Body of pancreas (tissue), 4 donors: ENCODE measurements around the gene IKZF4. TPM values are rescaled to one million over a fixed set of nuclear protein-coding genes. Genes with fewer than 3 reads are reported as not detected.
A peak's percentile ranks its signal among the peaks of the same experiment; 100 is the strongest.
"Not testable (repeated sequence)": the region's sequence is repeated elsewhere in the genome, so short reads cannot be mapped to it uniquely, and the experiment has no call there.

ENCODE experiments used
- ATAC-seq: fragments of 150-250 bp; one replicate; pipeline ENCODE4 v1.9.1; 2016
- DNase-seq, 4 donors: peaks; one replicate each; pipeline ENCODE4 v3.0.0-alpha.2; 2019
- H3K27ac ChIP-seq, 4 donors: fragments of 200-600 bp; sonication (generic); 1 replicate in 3 of 4; 2 replicates in 1 of 4; pipeline versions ENCODE4 v1.5.1 to v1.6.1; 2016 to 2019; ENCODE audit warnings: mild to moderate bottlenecking in 1 of 4, mixed read lengths in 1 of 4, moderate library complexity in 1 of 4
- H3K27me3 ChIP-seq, 2 donors: fragments of 200-600 bp; sonication (generic); one replicate each; pipeline ENCODE4 v1.6.0; 2016; ENCODE audit warnings: mild to moderate bottlenecking in 1 of 2
- H3K36me3 ChIP-seq, 2 donors: fragments of 200-600 bp; sonication (generic); replicated peaks in 1 of 2; 2 replicates each; pipeline ENCODE4 v1.5.1; 2016; ENCODE audit warnings: low read depth in 2 of 2; ENCODE audit not compliant: insufficient read depth in 1 of 2
- H3K4me1 ChIP-seq: fragments of 200-600 bp; sonication (generic); one replicate; pipeline ENCODE4 v1.6.0; 2016
- H3K4me3 ChIP-seq, 2 donors: fragments of 200-600 bp; sonication (generic); 1 replicate in 1 of 2; 2 replicates in 1 of 2; pipeline ENCODE4 v1.5.1; 2016 to 2019
- H3K9me3 ChIP-seq, 3 donors: fragments of 200-600 bp; sonication (generic); 1 replicate in 2 of 3; 2 replicates in 1 of 3; pipeline ENCODE4 v1.5.1; 2016
- CTCF ChIP-seq, 7 experiments: fragments of 450-650 bp in 4 of 7; fragments of 200-600 bp in 3 of 7; sonication (generic) in 3 of 7; IDR thresholded peaks; one replicate each; pipeline ENCODE4 v1.5.1; 2016 to 2019; ENCODE audit warnings: antibody characterized with exemption in 7 of 7
- POLR2A ChIP-seq, 3 donors: fragments of 450-650 bp; IDR thresholded peaks; one replicate each; pipeline ENCODE4 v1.6.1; 2016; ENCODE audit warnings: antibody characterized with exemption in 3 of 3, mild to moderate bottlenecking in 2 of 3
- WGBS, 2 donors: methylation state at CpG; one replicate each; pipeline ENCODE4 v1.1.5; 2017; 5-methylcytosine and 5-hydroxymethylcytosine counted together
- intact Hi-C: fragments of 100-400 bp; cut with DNase I; formaldehyde crosslinking; loops from one replicate; pipeline ENCODE4 v1.15.1; 2023
- total RNA-seq, 2 donors: library from RNA; depleted of rRNA; stranded (reverse); fragments of >200 nt; gene quantifications; one replicate each; pipeline ENCODE4 v1.1.0, GENCODE V29; 2016

The IKZF4 gene
- total RNA-seq, 2 donors from 2014 or later, result 2.6 to 7.6 TPM

DNA sequence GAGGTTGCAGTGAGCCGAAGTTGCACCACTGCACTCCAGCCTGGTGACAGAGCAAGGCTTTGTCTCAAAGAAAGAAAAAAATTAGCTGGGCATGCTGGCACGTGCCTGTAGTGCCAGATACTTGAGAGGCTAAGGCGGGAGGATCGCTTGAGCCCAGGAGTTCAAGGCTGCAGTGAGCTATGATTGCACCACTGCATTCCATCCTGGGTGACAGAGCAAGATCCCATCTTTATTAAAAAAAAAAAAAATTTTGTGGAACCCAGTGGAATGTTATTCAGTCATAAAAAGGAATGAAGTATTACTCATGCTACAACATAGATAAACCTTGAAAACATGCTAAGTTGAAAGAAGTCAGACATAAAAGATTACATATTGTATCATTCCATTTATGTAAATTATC is 50.8 kb downstream of the IKZF4 start:
- Histone ChIP-seq H3K36me3 (no peaks in the 10 kb centered on the region), H3K4me3 (no peak overlapping the region), H3K27ac (no peak overlapping the region), H3K27me3 (no peaks in the 10 kb centered on the region), H3K9me3 (no peaks in the 10 kb centered on the region), H3K4me1 (no peaks in the 10 kb centered on the region)
- 68 to 77% methylated on average over 4 of the region's 4 CpGs for WGBS, 2 donors
- intact Hi-C loops, result no loop called here
- DNase-seq (no peak), ATAC-seq (no peak)
- TF ChIP-seq CTCF (IDR thresholded peaks at IDR 0.05) (no peak), POLR2A (IDR thresholded peaks at IDR 0.05) (no peak)

DNA sequence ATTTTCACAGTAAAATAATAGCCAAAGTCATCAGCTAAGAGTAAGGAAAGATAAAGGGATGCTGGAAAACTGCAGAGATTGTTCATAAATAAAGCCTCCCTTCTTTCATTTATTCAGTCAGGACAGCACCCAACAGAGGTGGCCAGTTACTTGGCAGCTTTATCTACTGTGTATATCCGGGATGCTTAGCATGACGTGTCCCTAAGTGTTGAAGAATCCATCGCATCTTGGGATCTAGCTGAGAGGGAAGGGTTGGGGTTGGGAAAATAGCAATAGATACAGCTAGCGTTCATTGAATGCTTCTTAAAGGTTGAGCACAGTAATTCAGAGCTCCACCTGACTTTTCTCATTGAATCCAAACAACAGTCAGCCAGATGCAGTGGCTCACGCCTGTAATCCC is 53.6 kb downstream of the IKZF4 start:
- WGBS, 2 donors, result 81 to 84% methylated on average over 4 to 5 of the region's 5 CpGs
- H3K9me3 ChIP-seq, result no peaks in the 10 kb centered on the region
- DNase-seq (no peak), ATAC-seq (no peak)
- H3K36me3 ChIP-seq, result no peaks in the 10 kb centered on the region
- peaks cover 12% of the 10 kb centered on the region for H3K4me1 ChIP-seq
- H3K4me3 ChIP-seq, result no peak overlapping the region
- no peak overlapping the region for H3K27ac ChIP-seq
- TF ChIP-seq POLR2A (IDR thresholded peaks at IDR 0.05) (no peak), CTCF (IDR thresholded peaks at IDR 0.05) (no peak)
- intact Hi-C loops, result no loop called here
- H3K27me3 ChIP-seq, result no peaks in the 10 kb centered on the region

GRCh38 chr12:56077966-56078365 is 57.1 kb downstream of the IKZF4 start:
- intact Hi-C loops, H3K4me3 ChIP-seq, H3K9me3 ChIP-seq, DNase-seq, H3K27me3 ChIP-seq, H3K36me3 ChIP-seq, ATAC-seq: not testable (repeated sequence)
- Histone ChIP-seq H3K27ac (peak overlapping the region in 3 of 4 donors; percentile 95 to 98 (median 97)), H3K4me1 (peaks cover 33% of the 10 kb centered on the region)
- 85 to 94% methylated on average over 7 to 9 of the region's 9 CpGs for WGBS, 2 donors

GRCh38 chr12:56078427-56078826 is 57.6 kb downstream of the IKZF4 start:
- Histone ChIP-seq H3K27me3 (no peaks in the 10 kb centered on the region), H3K27ac (peak overlapping the region; percentile 95 to 98 (median 98)), H3K36me3 (no peaks in the 10 kb centered on the region), H3K4me3 (no peak overlapping the region), H3K9me3 (no peaks in the 10 kb centered on the region), H3K4me1 (peaks cover 38% of the 10 kb centered on the region)
- no peak for ATAC-seq
- TF ChIP-seq POLR2A (IDR thresholded peaks at IDR 0.05) (no peak), CTCF (IDR thresholded peaks at IDR 0.05) (no peak)
- intact Hi-C loops, result no loop called here
- DNase-seq, result no peak
- WGBS, 2 donors, result 95 to 100% methylated on average over 1 of the region's 1 CpG

- ATAC-seq (peak; percentile 74), DNase-seq (peak; percentile 94 to 96 (median 95))
- Histone ChIP-seq H3K4me3 (peak overlapping the region; percentile 6 to 58), H3K27me3 (no peaks in the 10 kb centered on the region), H3K36me3 (peaks cover 0 to 2% of the 10 kb centered on the region in 2 donors), H3K9me3 (no peaks in the 10 kb centered on the region), H3K4me1 (peaks cover 45% of the 10 kb centered on the region), H3K27ac (peak overlapping the region; percentile 95 to 98 (median 98))
- TF ChIP-seq POLR2A (IDR thresholded peaks at IDR 0.05), result peak; percentile 81 to 92 (median 90)
- peak; percentile 68 to 95 (median 92) for TF ChIP-seq CTCF (IDR thresholded peaks at IDR 0.05)
- WGBS, 2 donors, result 0 to 1% methylated on average over 18 to 49 of the region's 50 CpGs
- intact Hi-C loops, result no loop called here
Observed at GRCh38 chr12:56078931-56079722, 58.3 kb downstream of the IKZF4 start.
